ENCODE data around the gene ZNF646. TPM values are rescaled to one million over a fixed set of nuclear protein-coding genes. Genes with fewer than 3 reads are reported as not detected.

Gene ZNF646
- total and polyA plus RNA-seq, 2 of the 13 experiments (the other 11 are each of a cell fraction or from before 2014, with no cell fraction given), result 3.4 to 10.9 TPM

DNA sequence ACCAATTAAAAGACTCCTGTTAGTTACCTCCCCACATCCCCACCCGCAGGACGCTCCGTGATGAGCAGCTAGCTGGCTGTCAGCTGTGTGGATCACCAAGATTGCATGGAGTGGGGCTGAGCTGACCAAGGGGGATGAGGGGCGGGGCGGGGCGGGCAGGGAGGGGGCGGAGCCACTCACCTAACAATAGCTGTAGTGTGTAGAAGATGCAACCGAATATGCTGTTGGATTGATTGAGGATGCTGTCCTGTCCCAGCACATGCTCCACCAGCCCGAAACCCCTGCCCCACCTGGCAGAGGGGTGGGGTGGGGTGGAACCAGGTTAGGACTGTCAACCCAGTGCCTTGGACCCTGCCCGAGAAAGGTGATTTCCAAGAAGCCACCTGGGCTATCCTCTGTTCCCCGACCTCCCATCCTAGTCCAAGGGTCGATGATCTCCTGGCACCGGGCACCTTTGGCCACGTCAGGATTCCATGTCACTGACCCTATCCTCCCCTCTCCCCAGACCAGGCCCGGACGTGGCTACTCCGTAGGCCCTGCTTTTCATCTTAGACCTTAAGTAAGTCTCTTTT is 19.0 kb downstream of the ZNF646 start (continued):
- TF ChIP-seq, protein P1, sequence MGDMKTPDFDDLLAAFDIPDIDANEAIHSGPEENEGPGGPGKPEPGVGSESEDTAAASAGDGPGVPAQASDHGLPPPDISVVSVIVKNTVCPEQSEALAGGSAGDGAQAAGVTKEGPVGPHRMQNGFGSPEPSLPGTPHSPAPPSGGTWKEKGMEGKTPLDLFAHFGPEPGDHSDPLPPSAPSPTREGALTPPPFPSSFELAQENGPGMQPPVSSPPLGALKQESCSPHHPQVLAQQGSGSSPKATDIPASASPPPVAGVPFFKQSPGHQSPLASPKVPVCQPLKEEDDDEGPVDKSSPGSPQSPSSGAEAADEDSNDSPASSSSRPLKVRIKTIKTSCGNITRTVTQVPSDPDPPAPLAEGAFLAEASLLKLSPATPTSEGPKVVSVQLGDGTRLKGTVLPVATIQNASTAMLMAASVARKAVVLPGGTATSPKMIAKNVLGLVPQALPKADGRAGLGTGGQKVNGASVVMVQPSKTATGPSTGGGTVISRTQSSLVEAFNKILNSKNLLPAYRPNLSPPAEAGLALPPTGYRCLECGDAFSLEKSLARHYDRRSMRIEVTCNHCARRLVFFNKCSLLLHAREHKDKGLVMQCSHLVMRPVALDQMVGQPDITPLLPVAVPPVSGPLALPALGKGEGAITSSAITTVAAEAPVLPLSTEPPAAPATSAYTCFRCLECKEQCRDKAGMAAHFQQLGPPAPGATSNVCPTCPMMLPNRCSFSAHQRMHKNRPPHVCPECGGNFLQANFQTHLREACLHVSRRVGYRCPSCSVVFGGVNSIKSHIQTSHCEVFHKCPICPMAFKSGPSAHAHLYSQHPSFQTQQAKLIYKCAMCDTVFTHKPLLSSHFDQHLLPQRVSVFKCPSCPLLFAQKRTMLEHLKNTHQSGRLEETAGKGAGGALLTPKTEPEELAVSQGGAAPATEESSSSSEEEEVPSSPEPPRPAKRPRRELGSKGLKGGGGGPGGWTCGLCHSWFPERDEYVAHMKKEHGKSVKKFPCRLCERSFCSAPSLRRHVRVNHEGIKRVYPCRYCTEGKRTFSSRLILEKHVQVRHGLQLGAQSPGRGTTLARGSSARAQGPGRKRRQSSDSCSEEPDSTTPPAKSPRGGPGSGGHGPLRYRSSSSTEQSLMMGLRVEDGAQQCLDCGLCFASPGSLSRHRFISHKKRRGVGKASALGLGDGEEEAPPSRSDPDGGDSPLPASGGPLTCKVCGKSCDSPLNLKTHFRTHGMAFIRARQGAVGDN (CRISPR knock-in tag; IDR thresholded peaks at IDR 0.05), result peak; percentile 26; the same call in 1 of the 2 replicates
- TF ChIP-seq ZNF775 (CRISPR knock-in tag; IDR thresholded peaks at IDR 0.05; ENCODE audit: borderline replicate concordance), result no peak
- no peak for TF ChIP-seq CENPX (CRISPR knock-in tag; IDR thresholded peaks at IDR 0.05)
- TF ChIP-seq PCBP1 (IDR thresholded peaks at IDR 0.05; ENCODE audit: borderline replicate concordance, low read depth, low read length), result no peak
- TF ChIP-seq, protein P2, sequence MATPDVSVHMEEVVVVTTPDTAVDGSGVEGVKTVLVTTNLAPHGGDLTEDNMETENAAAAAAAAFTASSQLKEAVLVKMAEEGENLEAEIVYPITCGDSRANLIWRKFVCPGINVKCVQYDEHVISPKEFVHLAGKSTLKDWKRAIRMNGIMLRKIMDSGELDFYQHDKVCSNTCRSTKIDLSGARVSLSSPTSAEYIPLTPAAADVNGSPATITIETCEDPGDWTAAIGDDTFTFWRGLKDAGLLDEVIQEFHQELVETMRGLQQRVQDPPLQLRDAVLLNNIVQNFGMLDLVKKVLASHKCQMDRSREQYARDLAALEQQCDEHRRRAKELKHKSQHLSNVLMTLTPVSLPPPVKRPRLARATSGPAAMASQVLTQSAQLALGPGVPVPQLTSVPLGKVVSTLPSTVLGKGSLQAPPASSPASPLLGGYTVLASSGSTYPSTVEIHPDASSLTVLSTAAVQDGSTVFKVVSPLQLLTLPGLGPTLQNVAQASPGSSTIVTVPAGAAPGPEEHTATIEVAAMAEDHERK (CRISPR knock-in tag; IDR thresholded peaks at IDR 0.05; ENCODE audit: low read depth), result no peak
- TF ChIP-seq ZNF260 (CRISPR knock-in tag; IDR thresholded peaks at IDR 0.05; ENCODE audit: borderline replicate concordance, low read depth), result no peak
- TF ChIP-seq, protein P3, sequence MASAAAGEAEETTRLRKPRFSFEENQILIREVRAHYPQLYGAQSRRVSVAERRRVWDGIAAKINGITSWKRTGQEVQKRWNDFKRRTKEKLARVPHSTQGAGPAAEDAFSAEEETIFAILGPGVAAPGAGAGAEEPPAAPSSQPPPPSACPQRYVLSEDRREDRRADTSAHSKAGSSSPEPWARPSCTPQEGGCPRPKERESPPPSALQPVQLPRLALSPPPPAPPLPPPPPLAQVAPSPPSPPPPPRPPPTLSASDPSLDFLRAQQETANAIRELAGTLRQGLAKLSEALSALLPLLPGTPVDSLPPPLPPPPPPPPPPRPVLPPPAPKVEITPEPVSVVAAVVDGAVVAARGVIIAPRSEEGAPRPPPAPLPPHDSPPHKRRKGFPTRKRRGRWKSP (CRISPR knock-in tag; IDR thresholded peaks at IDR 0.05), result no peak
- TF ChIP-seq ADNP (CRISPR knock-in tag; IDR thresholded peaks at IDR 0.05), result no peak
- no peak for TF ChIP-seq NAIF1 (CRISPR knock-in tag; IDR thresholded peaks at IDR 0.05; ENCODE audit: borderline replicate concordance)
- TF ChIP-seq FOXC1 (CRISPR knock-in tag; IDR thresholded peaks at IDR 0.05; ENCODE audit: borderline replicate concordance), result no peak
- TF ChIP-seq, protein P4, sequence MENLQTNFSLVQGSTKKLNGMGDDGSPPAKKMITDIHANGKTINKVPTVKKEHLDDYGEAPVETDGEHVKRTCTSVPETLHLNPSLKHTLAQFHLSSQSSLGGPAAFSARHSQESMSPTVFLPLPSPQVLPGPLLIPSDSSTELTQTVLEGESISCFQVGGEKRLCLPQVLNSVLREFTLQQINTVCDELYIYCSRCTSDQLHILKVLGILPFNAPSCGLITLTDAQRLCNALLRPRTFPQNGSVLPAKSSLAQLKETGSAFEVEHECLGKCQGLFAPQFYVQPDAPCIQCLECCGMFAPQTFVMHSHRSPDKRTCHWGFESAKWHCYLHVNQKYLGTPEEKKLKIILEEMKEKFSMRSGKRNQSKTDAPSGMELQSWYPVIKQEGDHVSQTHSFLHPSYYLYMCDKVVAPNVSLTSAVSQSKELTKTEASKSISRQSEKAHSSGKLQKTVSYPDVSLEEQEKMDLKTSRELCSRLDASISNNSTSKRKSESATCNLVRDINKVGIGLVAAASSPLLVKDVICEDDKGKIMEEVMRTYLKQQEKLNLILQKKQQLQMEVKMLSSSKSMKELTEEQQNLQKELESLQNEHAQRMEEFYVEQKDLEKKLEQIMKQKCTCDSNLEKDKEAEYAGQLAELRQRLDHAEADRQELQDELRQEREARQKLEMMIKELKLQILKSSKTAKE (CRISPR knock-in tag; IDR thresholded peaks at IDR 0.05; ENCODE audit: borderline replicate concordance), result no peak
- TF ChIP-seq ATM (IDR thresholded peaks at IDR 0.05; ENCODE audit: borderline replicate concordance), result no peak
- TF ChIP-seq NBN (conservative IDR thresholded peaks at IDR 0.05), result no peak
- no peak for TF ChIP-seq RAD21 (CRISPR knock-in tag; IDR thresholded peaks at IDR 0.05)
- no peak for TF ChIP-seq SNAPC2 (CRISPR knock-in tag; IDR thresholded peaks at IDR 0.05)
- no peak for TF ChIP-seq ZNF724P (CRISPR knock-in tag; IDR thresholded peaks at IDR 0.05; ENCODE audit: borderline replicate concordance)
- TF ChIP-seq, protein P5, sequence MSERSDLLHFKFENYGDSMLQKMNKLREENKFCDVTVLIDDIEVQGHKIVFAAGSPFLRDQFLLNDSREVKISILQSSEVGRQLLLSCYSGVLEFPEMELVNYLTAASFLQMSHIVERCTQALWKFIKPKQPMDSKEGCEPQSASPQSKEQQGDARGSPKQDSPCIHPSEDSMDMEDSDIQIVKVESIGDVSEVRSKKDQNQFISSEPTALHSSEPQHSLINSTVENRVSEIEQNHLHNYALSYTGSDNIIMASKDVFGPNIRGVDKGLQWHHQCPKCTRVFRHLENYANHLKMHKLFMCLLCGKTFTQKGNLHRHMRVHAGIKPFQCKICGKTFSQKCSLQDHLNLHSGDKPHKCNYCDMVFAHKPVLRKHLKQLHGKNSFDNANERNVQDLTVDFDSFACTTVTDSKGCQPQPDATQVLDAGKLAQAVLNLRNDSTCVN (CRISPR knock-in tag; IDR thresholded peaks at IDR 0.05; ENCODE audit: borderline replicate concordance), result 0 out of 2 replicates have a peak, but pooled peaks have one; percentile 18
- TF ChIP-seq, protein P6, sequence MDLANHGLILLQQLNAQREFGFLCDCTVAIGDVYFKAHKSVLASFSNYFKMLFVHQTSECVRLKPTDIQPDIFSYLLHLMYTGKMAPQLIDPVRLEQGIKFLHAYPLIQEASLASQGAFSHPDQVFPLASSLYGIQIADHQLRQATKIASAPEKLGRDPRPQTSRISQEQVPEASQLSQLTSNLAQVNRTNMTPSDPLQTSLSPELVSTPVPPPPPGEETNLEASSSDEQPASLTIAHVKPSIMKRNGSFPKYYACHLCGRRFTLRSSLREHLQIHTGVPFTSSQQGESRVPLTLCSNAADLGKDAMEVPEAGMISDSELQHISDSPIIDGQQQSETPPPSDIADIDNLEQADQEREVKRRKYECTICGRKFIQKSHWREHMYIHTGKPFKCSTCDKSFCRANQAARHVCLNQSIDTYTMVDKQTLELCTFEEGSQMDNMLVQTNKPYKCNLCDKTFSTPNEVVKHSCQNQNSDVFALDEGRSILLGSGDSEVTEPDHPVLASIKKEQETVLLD (CRISPR knock-in tag; IDR thresholded peaks at IDR 0.05; ENCODE audit: low read depth), result no peak
